ENCODE results near the gene DOLPP1.

GRCh38 chr9:129078691-129079503 is 2.0 kb upstream of the DOLPP1 start:
- TF ChIP-seq POLR2A (IDR thresholded peaks at IDR 0.05) (peak; percentile 33), EP300 (IDR thresholded peaks at IDR 0.05; ENCODE audit: low read depth) (no peak), POLR2AphosphoS5 (IDR thresholded peaks at IDR 0.05) (peak in 2 of 3 donors; percentile 42 to 63)
- TF ChIP-seq, protein P1, sequence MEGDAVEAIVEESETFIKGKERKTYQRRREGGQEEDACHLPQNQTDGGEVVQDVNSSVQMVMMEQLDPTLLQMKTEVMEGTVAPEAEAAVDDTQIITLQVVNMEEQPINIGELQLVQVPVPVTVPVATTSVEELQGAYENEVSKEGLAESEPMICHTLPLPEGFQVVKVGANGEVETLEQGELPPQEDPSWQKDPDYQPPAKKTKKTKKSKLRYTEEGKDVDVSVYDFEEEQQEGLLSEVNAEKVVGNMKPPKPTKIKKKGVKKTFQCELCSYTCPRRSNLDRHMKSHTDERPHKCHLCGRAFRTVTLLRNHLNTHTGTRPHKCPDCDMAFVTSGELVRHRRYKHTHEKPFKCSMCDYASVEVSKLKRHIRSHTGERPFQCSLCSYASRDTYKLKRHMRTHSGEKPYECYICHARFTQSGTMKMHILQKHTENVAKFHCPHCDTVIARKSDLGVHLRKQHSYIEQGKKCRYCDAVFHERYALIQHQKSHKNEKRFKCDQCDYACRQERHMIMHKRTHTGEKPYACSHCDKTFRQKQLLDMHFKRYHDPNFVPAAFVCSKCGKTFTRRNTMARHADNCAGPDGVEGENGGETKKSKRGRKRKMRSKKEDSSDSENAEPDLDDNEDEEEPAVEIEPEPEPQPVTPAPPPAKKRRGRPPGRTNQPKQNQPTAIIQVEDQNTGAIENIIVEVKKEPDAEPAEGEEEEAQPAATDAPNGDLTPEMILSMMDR (IDR thresholded peaks at IDR 0.05): no peak

All from transverse colon (tissue), 4 donors.